GM12891 (cell line): ENCODE data around the gene DSCAM.

Experiments used
- DNase-seq: peaks from one replicate; pipeline ENCODE4 v3.0.0; 2011; ENCODE audit warnings: low spot score; ENCODE audit not compliant: insufficient read length
- FAIRE-seq: peaks from 2 replicates; lab custom pipeline; 2011; peaks lifted over from hg19 to GRCh38; lab: Jason Lieb, UNC
- PAX5 ChIP-seq: IDR thresholded peaks from 2 replicates; pipeline ENCODE4 v1.6.1; 2011; ENCODE audit warnings: low read length, moderate library complexity, mild to moderate bottlenecking; ENCODE audit not compliant: insufficient read depth, severe bottlenecking
- POLR2A ChIP-seq: IDR thresholded peaks from 2 replicates; pipeline ENCODE4 v1.6.1; 2011; ENCODE audit warnings: low read depth, low read length, control low read depth
- POLR2AphosphoS5 ChIP-seq: IDR thresholded peaks from 2 replicates; pipeline ENCODE4 v1.6.1; 2011; ENCODE audit warnings: low read depth, low read length, control low read depth
- POU2F2 ChIP-seq: IDR thresholded peaks from 2 replicates; pipeline ENCODE4 v1.6.1; 2011; ENCODE audit warnings: low read depth, mild to moderate bottlenecking, control low read depth, low read length, moderate library complexity
- SPI1 ChIP-seq: IDR thresholded peaks from 2 replicates; pipeline ENCODE4 v1.6.1; 2011; ENCODE audit warnings: low read depth, low read length, control low read depth
- TAF1 ChIP-seq: IDR thresholded peaks from 2 replicates; pipeline ENCODE4 v1.6.1; 2011; ENCODE audit warnings: low read depth, low read length, control low read depth

Gene DSCAM

DNA sequence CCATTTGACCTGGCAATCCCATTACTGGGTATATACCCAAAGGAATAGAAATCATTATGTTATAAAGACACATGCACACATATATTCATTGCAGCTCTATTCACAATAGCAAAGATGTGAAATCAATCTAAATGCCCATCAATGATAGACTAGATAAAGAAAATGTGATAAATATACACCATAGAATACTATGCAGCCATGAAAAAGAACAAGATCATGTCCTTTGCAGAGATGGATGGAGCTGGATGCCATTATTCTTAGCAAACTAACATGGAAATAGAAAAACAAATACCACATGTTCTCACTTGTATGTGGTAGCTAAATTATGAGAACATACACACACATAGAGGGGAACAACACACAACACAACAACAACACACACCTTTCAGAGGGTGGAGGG is 731.2 kb downstream of the DSCAM start:
- no peak for FAIRE-seq
- DNase-seq = no peak
- TF ChIP-seq SPI1 (no peak), POLR2A (no peak), POLR2AphosphoS5 (no peak), POU2F2 (no peak)

DNA sequence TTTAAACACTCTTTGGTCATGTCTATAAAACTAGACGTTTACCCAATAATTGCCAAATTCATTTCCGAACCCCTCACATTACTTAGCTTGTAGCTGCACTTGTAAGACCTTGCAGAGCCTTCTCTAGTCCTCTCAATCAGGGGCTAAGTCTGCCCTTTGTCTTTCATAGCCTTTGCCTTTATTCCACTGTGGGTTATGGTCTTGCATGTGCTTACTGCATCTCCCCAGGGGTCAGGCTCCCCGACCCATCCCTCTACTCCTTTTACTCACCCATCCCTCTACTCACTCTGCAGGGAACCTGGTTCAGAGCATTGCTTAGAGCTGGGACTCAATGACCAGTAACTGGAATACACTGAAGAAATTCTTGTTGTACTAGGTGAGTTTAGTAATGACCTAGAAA is 744.3 kb downstream of the DSCAM start:
- no peak for FAIRE-seq

DNA sequence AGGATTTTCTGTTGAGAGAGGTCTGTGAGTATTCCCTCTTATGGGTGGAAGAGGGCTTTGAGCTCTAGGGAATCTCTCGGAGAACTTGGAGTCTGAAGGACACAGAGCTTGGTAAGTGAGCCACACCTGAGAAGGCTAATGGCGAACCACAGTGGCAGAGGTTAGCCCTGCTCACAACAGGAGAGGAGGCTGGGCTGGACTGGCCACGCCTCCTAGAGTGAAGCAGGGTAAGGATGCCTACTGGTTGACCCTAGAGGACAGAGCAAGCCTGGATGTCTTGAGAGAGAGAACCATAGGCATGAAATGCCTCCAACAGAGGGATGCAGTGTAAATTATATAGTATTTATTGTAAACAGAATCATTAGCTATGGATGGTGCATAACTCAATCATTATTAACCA is 747.1 kb downstream of the DSCAM start:
- DNase-seq = no peak

More for the DNA sequence above, 744.3 kb downstream of the DSCAM start:
- DNase-seq = no peak
- no peak for TF ChIP-seq POLR2AphosphoS5

DNA sequence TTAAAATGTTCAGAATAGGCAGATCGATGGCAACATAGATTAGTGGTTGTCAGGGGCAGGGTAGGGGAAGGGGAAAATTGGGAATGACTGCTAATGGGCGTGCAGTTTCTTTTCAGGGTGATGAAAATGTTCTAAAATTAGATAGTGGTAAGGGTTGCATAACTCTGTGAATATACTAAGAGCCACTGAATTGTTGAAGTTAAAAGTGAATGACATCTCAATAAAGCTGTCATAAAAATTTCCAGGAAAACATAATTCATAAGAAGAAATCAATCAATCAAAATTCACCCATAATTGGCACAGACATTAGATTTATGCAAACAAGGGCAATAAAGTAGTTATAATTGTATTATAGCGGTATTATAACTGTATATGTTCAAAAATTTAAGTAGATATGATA is 751.5 kb downstream of the DSCAM start:
- DNase-seq (no peak), FAIRE-seq (no peak)
- no peak for TF ChIP-seq SPI1
- TF ChIP-seq POLR2AphosphoS5 = no peak
- no peak for TF ChIP-seq TAF1
- TF ChIP-seq POLR2A = no peak
- no peak for TF ChIP-seq PAX5
- no peak for TF ChIP-seq POU2F2

More for the DNA sequence above, 747.1 kb downstream of the DSCAM start:
- no peak for FAIRE-seq
- TF ChIP-seq PAX5 = no peak

DNA sequence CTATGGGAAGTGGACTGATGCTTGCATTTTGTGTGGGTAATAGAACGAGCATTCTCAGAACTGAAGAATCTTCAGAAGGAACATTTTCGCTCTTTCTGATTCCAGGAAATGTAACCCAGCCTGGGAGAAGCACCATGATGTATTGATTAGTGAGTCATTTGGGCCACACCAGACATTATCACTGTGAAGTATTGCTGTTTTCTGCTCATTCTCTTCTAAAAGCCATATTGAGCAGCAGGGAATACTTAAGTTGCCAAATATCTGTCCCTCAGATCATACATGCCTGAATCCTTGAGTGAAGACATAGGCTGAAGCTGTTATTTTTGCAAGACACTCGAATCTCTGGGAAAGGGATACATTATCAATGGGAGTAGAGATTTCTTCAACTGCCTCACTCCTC is 766.6 kb downstream of the DSCAM start:
- DNase-seq = no peak
- no peak for FAIRE-seq
- no peak for TF ChIP-seq POLR2A
- no peak for TF ChIP-seq POU2F2
- no peak for TF ChIP-seq SPI1
- no peak for TF ChIP-seq PAX5
- no peak for TF ChIP-seq POLR2AphosphoS5
- TF ChIP-seq TAF1 = no peak

DNA sequence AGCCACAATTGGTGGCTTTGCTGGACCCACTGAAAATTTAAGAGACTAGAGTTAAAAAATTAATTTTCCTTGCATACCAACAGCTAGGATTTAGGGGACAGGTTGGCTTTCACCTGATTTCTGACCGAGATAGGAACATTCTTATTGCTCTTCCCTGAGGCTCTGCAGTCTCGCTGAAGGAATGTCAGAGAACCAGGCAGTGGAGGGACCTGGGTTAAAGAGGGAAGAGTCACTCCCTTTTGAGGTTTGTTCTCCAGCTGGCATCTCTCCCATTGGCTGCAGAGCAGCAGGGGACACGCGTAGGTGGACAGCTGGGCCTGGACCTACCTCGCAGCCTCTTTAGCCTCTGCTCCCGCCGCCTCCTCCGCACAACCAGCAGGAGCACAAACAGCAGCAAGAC is 772.2 kb downstream of the DSCAM start:
- TF ChIP-seq POU2F2 (no peak), POLR2AphosphoS5 (no peak), PAX5 (no peak), POLR2A (no peak), SPI1 (no peak), TAF1 (no peak)
- FAIRE-seq = no peak
- DNase-seq = no peak

DNA sequence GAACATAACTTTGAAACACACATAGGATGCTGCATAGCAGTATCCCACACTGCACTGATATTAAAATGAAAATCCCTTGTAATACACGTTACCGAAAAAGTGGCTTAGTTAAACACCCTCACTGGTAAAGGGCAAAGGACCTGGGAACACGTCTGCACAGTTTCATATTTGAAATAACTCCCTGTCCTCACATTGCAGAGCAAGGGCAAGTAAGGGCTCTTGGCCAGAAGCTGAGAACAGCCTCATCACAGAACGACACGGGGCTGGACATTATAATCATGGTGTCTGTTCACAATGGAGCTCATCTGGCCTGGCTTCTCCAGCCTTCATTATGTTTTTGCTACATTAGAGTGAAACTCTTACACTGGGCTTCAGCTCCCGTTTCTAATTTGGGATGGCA is 772.8 kb downstream of the DSCAM start:
- FAIRE-seq (no peak), DNase-seq (no peak)
- TF ChIP-seq PAX5 (no peak), POU2F2 (no peak), TAF1 (no peak), SPI1 (no peak), POLR2AphosphoS5 (no peak), POLR2A (no peak)

DNA sequence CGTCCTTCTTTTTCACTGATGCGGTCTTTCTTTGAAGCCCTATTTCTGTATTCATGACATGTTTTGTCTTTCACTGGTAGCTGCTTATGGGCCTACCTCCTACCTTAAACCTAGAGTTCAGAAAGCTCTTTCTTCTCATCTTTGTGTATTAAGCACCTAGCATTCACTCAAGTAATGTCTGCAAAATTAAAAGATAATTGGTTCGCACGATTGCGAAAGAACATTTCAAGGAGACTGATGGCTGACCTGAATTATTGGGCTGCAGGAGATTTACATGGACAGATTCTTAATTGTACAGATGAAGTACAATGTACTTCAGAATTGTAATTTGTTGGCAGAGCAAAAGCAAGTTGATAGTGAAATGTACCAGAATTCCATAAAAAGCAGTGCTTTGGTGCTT is 773.3 kb downstream of the DSCAM start:
- no peak for DNase-seq
- FAIRE-seq = no peak
- TF ChIP-seq POLR2AphosphoS5 = no peak
- TF ChIP-seq SPI1 = no peak
- no peak for TF ChIP-seq TAF1
- TF ChIP-seq PAX5 = no peak
- no peak for TF ChIP-seq POLR2A
- TF ChIP-seq POU2F2 = no peak

DNA sequence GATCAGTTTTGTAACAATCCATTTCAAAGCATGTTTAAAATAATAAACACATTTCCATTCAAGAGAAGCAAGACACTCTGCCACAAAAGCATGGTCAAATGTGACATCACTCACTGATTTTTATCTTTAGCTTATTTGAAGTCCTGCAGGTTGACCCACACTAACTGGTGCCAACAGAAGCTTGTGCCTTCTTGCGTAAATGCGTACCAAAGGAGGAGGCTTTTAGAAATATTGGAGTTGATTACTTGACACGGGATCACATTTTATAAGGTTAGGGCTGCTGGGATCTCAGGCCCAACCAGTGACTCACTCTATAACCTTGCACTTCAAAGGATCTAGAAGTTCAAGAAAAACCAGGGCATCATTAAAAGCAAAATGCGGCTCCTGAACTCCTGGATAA is 776.1 kb downstream of the DSCAM start:
- no peak for DNase-seq
- FAIRE-seq = no peak
- TF ChIP-seq POU2F2 = no peak
- TF ChIP-seq SPI1 = no peak
- TF ChIP-seq TAF1 = no peak
- TF ChIP-seq POLR2A = no peak
- no peak for TF ChIP-seq PAX5

DNA sequence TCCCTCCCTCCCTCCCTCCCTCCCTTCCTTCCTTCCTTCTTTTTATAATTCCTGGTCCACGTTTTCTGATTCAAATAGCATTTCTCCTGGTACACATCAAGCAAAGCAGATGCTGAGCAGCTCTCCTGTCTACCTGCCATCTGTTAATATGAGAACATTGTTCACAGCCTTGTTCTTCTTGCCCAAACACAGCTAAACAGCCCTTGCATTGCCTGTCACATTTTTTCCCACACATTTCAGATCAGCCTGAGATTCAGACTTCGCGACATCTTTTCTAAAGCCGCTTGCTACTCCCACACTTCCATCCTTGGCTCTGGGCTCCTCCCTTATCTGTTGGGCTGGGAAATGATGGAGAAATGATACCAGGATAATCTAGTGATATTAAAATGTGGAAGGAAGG is 779.2 kb downstream of the DSCAM start:
- no peak for FAIRE-seq
- TF ChIP-seq POU2F2 (no peak), SPI1 (no peak), POLR2AphosphoS5 (no peak), TAF1 (no peak), PAX5 (no peak)
- no peak for DNase-seq

DNA sequence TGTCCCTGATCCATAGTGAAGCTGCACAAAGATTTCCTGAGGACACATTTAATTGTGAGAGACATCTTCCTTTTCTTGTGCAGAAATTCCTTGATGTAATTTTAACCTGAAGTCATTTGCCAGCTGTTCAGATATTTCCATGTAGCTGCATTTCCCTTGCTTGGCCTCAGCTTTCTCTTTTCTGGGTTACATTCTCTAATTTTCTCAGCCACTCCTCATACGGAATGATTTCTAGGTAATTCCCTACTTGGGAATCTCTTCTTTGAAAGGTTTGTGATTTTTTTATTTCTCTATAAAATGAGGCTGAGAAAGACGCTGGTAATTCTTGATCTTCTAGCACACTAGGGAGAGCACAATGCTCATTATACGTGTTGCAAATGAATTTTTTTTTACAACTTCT is 780.7 kb downstream of the DSCAM start:
- TF ChIP-seq POLR2AphosphoS5 (no peak), PAX5 (no peak), POU2F2 (no peak), POLR2A (no peak), SPI1 (no peak), TAF1 (no peak)
- DNase-seq (no peak), FAIRE-seq (no peak)
